Duodenal mucosa (tissue), 2 donors: Measurements from ENCODE around the gene ARL16.

ENCODE experiments used
- H3K27ac ChIP-seq: one replicate; pipeline ENCODE4 v1.7.0; 2013; ENCODE audit warnings: low read depth, low read length
- H3K27me3 ChIP-seq, 2 donors: one replicate each; pipeline ENCODE4 v1.7.0; 2013; ENCODE audit warnings: low read length in 2 of 2, control low read depth in 1 of 2; ENCODE audit not compliant: insufficient read depth in 2 of 2, control insufficient read depth in 1 of 2
- H3K36me3 ChIP-seq, 2 donors: one replicate each; pipeline ENCODE4 v1.7.0; 2013; ENCODE audit warnings: low read length in 2 of 2, control low read depth in 1 of 2; ENCODE audit not compliant: insufficient read depth in 2 of 2, control insufficient read depth in 1 of 2
- H3K4me1 ChIP-seq, 2 donors: one replicate each; pipeline ENCODE4 v1.7.0; 2013; ENCODE audit warnings: low read length in 2 of 2, control low read depth in 1 of 2; ENCODE audit not compliant: insufficient read depth in 2 of 2, control insufficient read depth in 1 of 2
- H3K4me3 ChIP-seq, 2 donors: one replicate each; pipeline ENCODE4 v1.7.0; 2013; ENCODE audit warnings: low read length in 2 of 2, low read depth in 1 of 2
- H3K9ac ChIP-seq, 2 donors: one replicate each; pipeline ENCODE4 v1.7.0; 2013; ENCODE audit warnings: low read length in 2 of 2, low read depth in 1 of 2
- H3K9me3 ChIP-seq, 2 donors: one replicate each; pipeline ENCODE4 v1.7.0; 2013; ENCODE audit warnings: low read length in 2 of 2, control low read depth in 1 of 2; ENCODE audit not compliant: control insufficient read depth in 1 of 2

The ARL16 gene

GRCh38 chr17:81712468-81713003 lies 28.9 kb upstream of the ARL16 start:
- Histone ChIP-seq H3K9me3 (no peaks in the 10 kb centered on the region), H3K9ac (peak overlapping the region; percentile 70 to 75), H3K27me3 (no peaks in the 10 kb centered on the region), H3K36me3 (peaks cover 4 to 17% of the 10 kb centered on the region in 2 donors), H3K4me3 (peak overlapping the region; percentile 66 to 75), H3K4me1 (peaks cover 25 to 40% of the 10 kb centered on the region in 2 donors), H3K27ac (peak overlapping the region; percentile 50)

GRCh38 chr17:81711814-81712467 lies 28.3 kb upstream of the ARL16 start, which contains the start of gene SLC25A10:
SLC25A10 (plus strand) TSS chr17:81712284; CDS start chr17:81712427, 143 bp downstream.
- H3K4me1 ChIP-seq, result peaks cover 25 to 40% of the 10 kb centered on the region in 2 donors

GRCh38 chr17:81710514-81711308 lies 27.1 kb upstream of the ARL16 start:
- H3K27ac ChIP-seq, result no peak overlapping the region
- peak overlapping the region; percentile 40 to 52 for H3K9ac ChIP-seq
- H3K4me1 ChIP-seq, result peaks cover 25 to 40% of the 10 kb centered on the region in 2 donors
- no peaks in the 10 kb centered on the region for H3K27me3 ChIP-seq
- H3K9me3 ChIP-seq, result no peaks in the 10 kb centered on the region
- peaks cover 8 to 30% of the 10 kb centered on the region in 2 donors for H3K36me3 ChIP-seq
- H3K4me3 ChIP-seq, result peak overlapping the region; percentile 43 to 58

More at GRCh38 chr17:81711814-81712467, 28.3 kb upstream of the ARL16 start, which contains the start of gene SLC25A10:
- peak within 1 kb of the TSS; percentile 50 for H3K27ac ChIP-seq
- no peaks in the 10 kb centered on the region for H3K27me3 ChIP-seq
- H3K36me3 ChIP-seq, result peaks cover 4 to 22% of the 10 kb centered on the region in 2 donors
- H3K9ac ChIP-seq, result peak within 1 kb of the TSS; percentile 70 to 75
- peak within 1 kb of the TSS; percentile 66 to 75 for H3K4me3 ChIP-seq
- H3K9me3 ChIP-seq, result no peaks in the 10 kb centered on the region

- Histone ChIP-seq H3K9me3 (no peaks in the 10 kb centered on the region), H3K9ac (no peak overlapping the region), H3K36me3 (peaks cover 8 to 38% of the 10 kb centered on the region in 2 donors), H3K4me1 (peaks cover 36 to 39% of the 10 kb centered on the region in 2 donors), H3K27me3 (no peaks in the 10 kb centered on the region), H3K4me3 (no peak overlapping the region), H3K27ac (no peak overlapping the region)
Observed at GRCh38 chr17:81708739-81709185, 25.2 kb upstream of the ARL16 start.

GRCh38 chr17:81707725-81708646 lies 24.4 kb upstream of the ARL16 start:
- no peaks in the 10 kb centered on the region for H3K27me3 ChIP-seq
- H3K27ac ChIP-seq, result no peak overlapping the region
- no peak overlapping the region for H3K9ac ChIP-seq
- no peak overlapping the region for H3K4me3 ChIP-seq
- peaks cover 30 to 32% of the 10 kb centered on the region in 2 donors for H3K4me1 ChIP-seq
- no peaks in the 10 kb centered on the region for H3K9me3 ChIP-seq
- H3K36me3 ChIP-seq, result peaks cover 8 to 38% of the 10 kb centered on the region in 2 donors

- Histone ChIP-seq H3K9me3 (no peaks in the 10 kb centered on the region), H3K9ac (no peak overlapping the region), H3K4me3 (no peak overlapping the region), H3K27me3 (no peaks in the 10 kb centered on the region), H3K36me3 (peaks cover 8 to 39% of the 10 kb centered on the region in 2 donors), H3K27ac (no peak overlapping the region), H3K4me1 (peaks cover 28 to 36% of the 10 kb centered on the region in 2 donors)
Observed at GRCh38 chr17:81706757-81707624, 23.4 kb upstream of the ARL16 start.

- Histone ChIP-seq H3K9ac (no peak overlapping the region), H3K36me3 (peaks cover 8 to 46% of the 10 kb centered on the region in 2 donors), H3K4me3 (no peak overlapping the region), H3K4me1 (peaks cover 33 to 42% of the 10 kb centered on the region in 2 donors), H3K27ac (no peak overlapping the region), H3K9me3 (no peaks in the 10 kb centered on the region), H3K27me3 (no peaks in the 10 kb centered on the region)
Observed at GRCh38 chr17:81706232-81706611, 22.6 kb upstream of the ARL16 start.

- H3K4me3 ChIP-seq, result no peak overlapping the region
- no peaks in the 10 kb centered on the region for H3K27me3 ChIP-seq
- no peaks in the 10 kb centered on the region for H3K9me3 ChIP-seq
- H3K36me3 ChIP-seq, result peaks cover 8 to 52% of the 10 kb centered on the region in 2 donors
- H3K4me1 ChIP-seq, result peaks cover 33 to 42% of the 10 kb centered on the region in 2 donors
- H3K9ac ChIP-seq, result no peak overlapping the region
- no peak overlapping the region for H3K27ac ChIP-seq
Observed at GRCh38 chr17:81705518-81706231, 22.1 kb upstream of the ARL16 start.
